HEK293 (cell line): ENCODE measurements around the gene NANOS3.
A peak's percentile ranks its signal among the peaks of the same experiment; 100 is the strongest.

Experiments used
- KLF8 ChIP-seq: fragments of 450-650 bp; formaldehyde crosslinking; IDR thresholded peaks from 2 replicates; pipeline ENCODE4 v1.5.1; 2016; ENCODE audit warnings: missing biosample characterization, missing genetic modification characterization
- PRDM10 ChIP-seq: fragments of 450-650 bp; formaldehyde crosslinking; IDR thresholded peaks from 2 replicates; pipeline ENCODE4 v1.5.1; 2016; ENCODE audit warnings: missing biosample characterization, missing genetic modification characterization
- SALL2 ChIP-seq: fragments of 450-650 bp; formaldehyde crosslinking; IDR thresholded peaks from 2 replicates; pipeline ENCODE4 v1.5.0; 2017; ENCODE audit warnings: missing biosample characterization, mild to moderate bottlenecking, missing genetic modification characterization, borderline replicate concordance
- SP2 ChIP-seq: fragments of 450-650 bp; formaldehyde crosslinking; IDR thresholded peaks from 2 replicates; pipeline ENCODE4 v1.5.1; 2016; ENCODE audit warnings: missing biosample characterization, missing genetic modification characterization
- TCF7L2 ChIP-seq: IDR thresholded peaks from 2 replicates; pipeline ENCODE4 v1.6.1; 2011; ENCODE audit warnings: low read depth, mild to moderate bottlenecking, inconsistent platforms, low read length, moderate library complexity, borderline replicate concordance
- YY1 ChIP-seq: fragments of 450-650 bp; formaldehyde crosslinking; IDR thresholded peaks from 2 replicates; pipeline ENCODE4 v1.5.1; 2018; ENCODE audit warnings: missing biosample characterization, missing genetic modification characterization
- ZBTB20 ChIP-seq: fragments of 450-650 bp; formaldehyde crosslinking; IDR thresholded peaks from 2 replicates; pipeline ENCODE4 v1.5.1; 2016; ENCODE audit warnings: missing biosample characterization, missing genetic modification characterization
- ZBTB48 ChIP-seq: fragments of 450-650 bp; formaldehyde crosslinking; IDR thresholded peaks from 2 replicates; pipeline ENCODE4 v1.5.1; 2016; ENCODE audit warnings: missing biosample characterization, missing genetic modification characterization
- ZBTB7A ChIP-seq: fragments of 450-650 bp; formaldehyde crosslinking; IDR thresholded peaks from 2 replicates; pipeline ENCODE4 v1.5.1; 2016; ENCODE audit warnings: low read depth, missing biosample characterization, missing genetic modification characterization
- ZFHX2 ChIP-seq: fragments of 450-650 bp; formaldehyde crosslinking; conservative IDR thresholded peaks from 2 replicates; pipeline ENCODE4 v1.5.1; 2016; ENCODE audit warnings: missing biosample characterization, missing genetic modification characterization
- ZNF114 ChIP-seq: fragments of 450-650 bp; formaldehyde crosslinking; IDR thresholded peaks from 2 replicates; pipeline ENCODE4 v1.5.0; 2017; ENCODE audit warnings: missing biosample characterization, missing genetic modification characterization
- ZNF175 ChIP-seq: fragments of 450-650 bp; formaldehyde crosslinking; IDR thresholded peaks from 2 replicates; pipeline ENCODE4 v1.5.1; 2016; ENCODE audit warnings: missing biosample characterization, missing genetic modification characterization
- ZNF214 ChIP-seq: fragments of 450-650 bp; formaldehyde crosslinking; IDR thresholded peaks from 2 replicates; pipeline ENCODE4 v1.5.1; 2017; ENCODE audit warnings: missing biosample characterization, mild to moderate bottlenecking, missing genetic modification characterization, borderline replicate concordance
- ZNF223 ChIP-seq: fragments of 450-650 bp; formaldehyde crosslinking; IDR thresholded peaks from 2 replicates; pipeline ENCODE4 v1.5.1; 2016; ENCODE audit warnings: missing biosample characterization, missing genetic modification characterization
- ZNF248 ChIP-seq: fragments of 450-650 bp; formaldehyde crosslinking; IDR thresholded peaks from 2 replicates; pipeline ENCODE4 v1.5.1; 2017; ENCODE audit warnings: missing biosample characterization, missing genetic modification characterization
- ZNF341 ChIP-seq: fragments of 450-650 bp; formaldehyde crosslinking; IDR thresholded peaks from 2 replicates; pipeline ENCODE4; 2016; ENCODE audit warnings: low read depth, missing biosample characterization, missing genetic modification characterization
- ZNF501 ChIP-seq: fragments of 450-650 bp; formaldehyde crosslinking; IDR thresholded peaks from 2 replicates; pipeline ENCODE4 v1.5.1; 2016; ENCODE audit warnings: missing biosample characterization, missing genetic modification characterization
- ZNF561 ChIP-seq: fragments of 450-650 bp; IDR thresholded peaks from 2 replicates; pipeline ENCODE4 v1.5.1; 2018; ENCODE audit warnings: missing biosample characterization, missing genetic modification characterization, borderline replicate concordance
- ZNF571 ChIP-seq: fragments of 450-650 bp; formaldehyde crosslinking; IDR thresholded peaks from 2 replicates; pipeline ENCODE4 v1.5.0; 2017; ENCODE audit warnings: missing biosample characterization, missing genetic modification characterization
- ZNF645 ChIP-seq: fragments of 450-650 bp; formaldehyde crosslinking; IDR thresholded peaks from 2 replicates; pipeline ENCODE4; 2016; ENCODE audit warnings: missing biosample characterization, missing genetic modification characterization
- ZNF658 ChIP-seq: fragments of 450-650 bp; formaldehyde crosslinking; IDR thresholded peaks from 2 replicates; pipeline ENCODE4; 2016; ENCODE audit warnings: missing biosample characterization, missing genetic modification characterization
- ZNF707 ChIP-seq: fragments of 450-650 bp; formaldehyde crosslinking; IDR thresholded peaks from 2 replicates; pipeline ENCODE4 v1.5.1; 2016; ENCODE audit warnings: missing biosample characterization, missing genetic modification characterization
- TF ChIP-seq, protein P1 (sequence below): fragments of 450-650 bp; formaldehyde crosslinking; conservative IDR thresholded peaks from 2 replicates; pipeline ENCODE4 v1.5.1; 2016; ENCODE audit warnings: low read depth, missing biosample characterization, missing genetic modification characterization
- TF ChIP-seq, protein P2 (sequence below): fragments of 450-650 bp; formaldehyde crosslinking; IDR thresholded peaks from 2 replicates; pipeline ENCODE4 v1.5.1; 2016; ENCODE audit warnings: missing biosample characterization, missing genetic modification characterization
- TF ChIP-seq, protein P3 (sequence below): fragments of 450-650 bp; formaldehyde crosslinking; optimal IDR thresholded peaks from 2 replicates; pipeline ENCODE3; 2016; ENCODE audit warnings: missing biosample characterization, mild to moderate bottlenecking, missing genetic modification characterization

Gene NANOS3

GRCh38 chr19:13833330-13834243, 43.3 kb upstream of the NANOS3 start (continued):
- TF ChIP-seq, protein P1, sequence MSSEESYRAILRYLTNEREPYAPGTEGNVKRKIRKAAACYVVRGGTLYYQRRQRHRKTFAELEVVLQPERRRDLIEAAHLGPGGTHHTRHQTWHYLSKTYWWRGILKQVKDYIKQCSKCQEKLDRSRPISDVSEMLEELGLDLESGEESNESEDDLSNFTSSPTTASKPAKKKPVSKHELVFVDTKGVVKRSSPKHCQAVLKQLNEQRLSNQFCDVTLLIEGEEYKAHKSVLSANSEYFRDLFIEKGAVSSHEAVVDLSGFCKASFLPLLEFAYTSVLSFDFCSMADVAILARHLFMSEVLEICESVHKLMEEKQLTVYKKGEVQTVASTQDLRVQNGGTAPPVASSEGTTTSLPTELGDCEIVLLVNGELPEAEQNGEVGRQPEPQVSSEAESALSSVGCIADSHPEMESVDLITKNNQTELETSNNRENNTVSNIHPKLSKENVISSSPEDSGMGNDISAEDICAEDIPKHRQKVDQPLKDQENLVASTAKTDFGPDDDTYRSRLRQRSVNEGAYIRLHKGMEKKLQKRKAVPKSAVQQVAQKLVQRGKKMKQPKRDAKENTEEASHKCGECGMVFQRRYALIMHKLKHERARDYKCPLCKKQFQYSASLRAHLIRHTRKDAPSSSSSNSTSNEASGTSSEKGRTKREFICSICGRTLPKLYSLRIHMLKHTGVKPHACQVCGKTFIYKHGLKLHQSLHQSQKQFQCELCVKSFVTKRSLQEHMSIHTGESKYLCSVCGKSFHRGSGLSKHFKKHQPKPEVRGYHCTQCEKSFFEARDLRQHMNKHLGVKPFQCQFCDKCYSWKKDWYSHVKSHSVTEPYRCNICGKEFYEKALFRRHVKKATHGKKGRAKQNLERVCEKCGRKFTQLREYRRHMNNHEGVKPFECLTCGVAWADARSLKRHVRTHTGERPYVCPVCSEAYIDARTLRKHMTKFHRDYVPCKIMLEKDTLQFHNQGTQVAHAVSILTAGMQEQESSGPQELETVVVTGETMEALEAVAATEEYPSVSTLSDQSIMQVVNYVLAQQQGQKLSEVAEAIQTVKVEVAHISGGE (tag by site-specific recombination), result 0 out of 2 replicates have a peak, but pooled peaks have one; percentile 12
- TF ChIP-seq ZBTB7A (tag by site-specific recombination), result peak; percentile 85
- peak; percentile 74 for TF ChIP-seq ZFHX2 (tag by site-specific recombination)
- TF ChIP-seq SP2 (tag by site-specific recombination), result peak; percentile 97
- TF ChIP-seq, protein P2, sequence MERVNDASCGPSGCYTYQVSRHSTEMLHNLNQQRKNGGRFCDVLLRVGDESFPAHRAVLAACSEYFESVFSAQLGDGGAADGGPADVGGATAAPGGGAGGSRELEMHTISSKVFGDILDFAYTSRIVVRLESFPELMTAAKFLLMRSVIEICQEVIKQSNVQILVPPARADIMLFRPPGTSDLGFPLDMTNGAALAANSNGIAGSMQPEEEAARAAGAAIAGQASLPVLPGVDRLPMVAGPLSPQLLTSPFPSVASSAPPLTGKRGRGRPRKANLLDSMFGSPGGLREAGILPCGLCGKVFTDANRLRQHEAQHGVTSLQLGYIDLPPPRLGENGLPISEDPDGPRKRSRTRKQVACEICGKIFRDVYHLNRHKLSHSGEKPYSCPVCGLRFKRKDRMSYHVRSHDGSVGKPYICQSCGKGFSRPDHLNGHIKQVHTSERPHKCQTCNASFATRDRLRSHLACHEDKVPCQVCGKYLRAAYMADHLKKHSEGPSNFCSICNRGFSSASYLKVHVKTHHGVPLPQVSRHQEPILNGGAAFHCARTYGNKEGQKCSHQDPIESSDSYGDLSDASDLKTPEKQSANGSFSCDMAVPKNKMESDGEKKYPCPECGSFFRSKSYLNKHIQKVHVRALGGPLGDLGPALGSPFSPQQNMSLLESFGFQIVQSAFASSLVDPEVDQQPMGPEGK, result peak; percentile 82
- no peak for TF ChIP-seq ZNF561
- TF ChIP-seq SALL2 (tag by site-specific recombination), result no peak
- TF ChIP-seq ZNF248, result no peak
- TF ChIP-seq ZNF175, result no peak
- TF ChIP-seq, protein P3, sequence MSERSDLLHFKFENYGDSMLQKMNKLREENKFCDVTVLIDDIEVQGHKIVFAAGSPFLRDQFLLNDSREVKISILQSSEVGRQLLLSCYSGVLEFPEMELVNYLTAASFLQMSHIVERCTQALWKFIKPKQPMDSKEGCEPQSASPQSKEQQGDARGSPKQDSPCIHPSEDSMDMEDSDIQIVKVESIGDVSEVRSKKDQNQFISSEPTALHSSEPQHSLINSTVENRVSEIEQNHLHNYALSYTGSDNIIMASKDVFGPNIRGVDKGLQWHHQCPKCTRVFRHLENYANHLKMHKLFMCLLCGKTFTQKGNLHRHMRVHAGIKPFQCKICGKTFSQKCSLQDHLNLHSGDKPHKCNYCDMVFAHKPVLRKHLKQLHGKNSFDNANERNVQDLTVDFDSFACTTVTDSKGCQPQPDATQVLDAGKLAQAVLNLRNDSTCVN (tag by site-specific recombination), result peak; percentile 73
- no peak for TF ChIP-seq YY1 (tag by site-specific recombination)
- TF ChIP-seq ZNF114 (tag by site-specific recombination), result no peak
- TF ChIP-seq TCF7L2, result no peak
- TF ChIP-seq KLF8 (tag by site-specific recombination), result 0 out of 2 replicates have a peak, but pooled peaks have one; percentile 41
- TF ChIP-seq ZNF501 (tag by site-specific recombination), result no peak
- no peak for TF ChIP-seq ZNF214 (tag by site-specific recombination)
- TF ChIP-seq ZNF571, result no peak
- peak; percentile 59 for TF ChIP-seq PRDM10 (tag by site-specific recombination)
- no peak for TF ChIP-seq ZNF223
- peak; percentile 80 for TF ChIP-seq ZNF341
- TF ChIP-seq ZNF645 (tag by site-specific recombination), result 0 out of 2 replicates have a peak, but pooled peaks have one; percentile 44
- TF ChIP-seq ZBTB48 (tag by site-specific recombination), result peak; percentile 44
- no peak for TF ChIP-seq ZNF707
- no peak for TF ChIP-seq ZNF658 (tag by site-specific recombination)
- no peak for TF ChIP-seq ZBTB20 (tag by site-specific recombination)
